Measurements from ENCODE around the gene PACS2. TPM values are rescaled to one million over a fixed set of nuclear protein-coding genes. Genes with fewer than 3 reads are reported as not detected.

Gene PACS2
- total and polyA plus RNA-seq, 2 experiments from 2014 or later, result 41.1 to 54.5 TPM

- H3K27ac ChIP-seq, result no peak overlapping the region
- WGBS (ENCODE audit: low lambda C conversion rate, missing lambda C conversion rate), result 96% methylated on average over 20 of the region's 20 CpGs
- H3K9me2 ChIP-seq (replicated peaks; ENCODE audit: insufficient read depth), result no peaks in the 10 kb centered on the region
- no peaks in the 10 kb centered on the region for H3K9me3 ChIP-seq (ENCODE audit: low read depth)
- no peaks in the 10 kb centered on the region for H3K79me2 ChIP-seq
- H3K4me2 ChIP-seq, result no peak overlapping the region
- H3K4me1 ChIP-seq (ENCODE audit: insufficient read depth), result no peaks in the 10 kb centered on the region
- no peaks in the 10 kb centered on the region for H4K20me1 ChIP-seq (ENCODE audit: insufficient read depth, poor library complexity, severe bottlenecking)
- H2AFZ ChIP-seq, result no peak overlapping the region
- no peak for DNase-seq (ENCODE audit: low spot score)
- no peaks in the 10 kb centered on the region for H3K27me3 ChIP-seq
- no peak for TF ChIP-seq CTCF (IDR thresholded peaks at IDR 0.05; ENCODE audit: poor library complexity)
- no peak for TF ChIP-seq EZH2 (IDR thresholded peaks at IDR 0.05; ENCODE audit: borderline replicate concordance)
- no peak for TF ChIP-seq EZH2phosphoT487 (IDR thresholded peaks at IDR 0.05; ENCODE audit: low read depth, severe bottlenecking, unreplicated experiment)
- H3K36me3 ChIP-seq (replicated peaks; ENCODE audit: insufficient read depth, low read depth), result no peaks in the 10 kb centered on the region
- H3K4me3 ChIP-seq, result no peak overlapping the region
Measured at GRCh38 chr14:105368032-105368417, 53.5 kb downstream of the PACS2 start.

GRCh38 chr14:105368426-105368825, 53.9 kb downstream of the PACS2 start:
- no peak overlapping the region for H3K27ac ChIP-seq
- H3K9me2 ChIP-seq (replicated peaks; ENCODE audit: insufficient read depth), result no peaks in the 10 kb centered on the region
- H3K4me1 ChIP-seq (ENCODE audit: insufficient read depth), result no peaks in the 10 kb centered on the region
- no peaks in the 10 kb centered on the region for H3K9me3 ChIP-seq (ENCODE audit: low read depth)
- TF ChIP-seq CTCF (IDR thresholded peaks at IDR 0.05; ENCODE audit: poor library complexity) (no peak), EZH2phosphoT487 (IDR thresholded peaks at IDR 0.05; ENCODE audit: low read depth, severe bottlenecking, unreplicated experiment) (no peak), EZH2 (IDR thresholded peaks at IDR 0.05; ENCODE audit: borderline replicate concordance) (no peak)
- H3K4me3 ChIP-seq, result no peak overlapping the region
- H3K79me2 ChIP-seq, result no peaks in the 10 kb centered on the region
- no peak for DNase-seq (ENCODE audit: low spot score)
- no peaks in the 10 kb centered on the region for H4K20me1 ChIP-seq (ENCODE audit: insufficient read depth, poor library complexity, severe bottlenecking)
- H3K27me3 ChIP-seq, result no peaks in the 10 kb centered on the region
- no peak overlapping the region for H2AFZ ChIP-seq
- no peak overlapping the region for H3K4me2 ChIP-seq
- no peaks in the 10 kb centered on the region for H3K36me3 ChIP-seq (replicated peaks; ENCODE audit: insufficient read depth, low read depth)
- WGBS (ENCODE audit: low lambda C conversion rate, missing lambda C conversion rate), result 95% methylated on average over 20 of the region's 20 CpGs

- TF ChIP-seq CTCF (IDR thresholded peaks at IDR 0.05; ENCODE audit: poor library complexity), result no peak
- no peak for TF ChIP-seq EZH2phosphoT487 (IDR thresholded peaks at IDR 0.05; ENCODE audit: low read depth, severe bottlenecking, unreplicated experiment)
- no peak for TF ChIP-seq EZH2 (IDR thresholded peaks at IDR 0.05; ENCODE audit: borderline replicate concordance)
- H3K27ac ChIP-seq, result no peak overlapping the region
- no peak overlapping the region for H3K4me2 ChIP-seq
- no peaks in the 10 kb centered on the region for H4K20me1 ChIP-seq (ENCODE audit: insufficient read depth, poor library complexity, severe bottlenecking)
- H2AFZ ChIP-seq, result no peak overlapping the region
- H3K27me3 ChIP-seq, result no peaks in the 10 kb centered on the region
- H3K36me3 ChIP-seq (replicated peaks; ENCODE audit: insufficient read depth, low read depth), result no peaks in the 10 kb centered on the region
- no peaks in the 10 kb centered on the region for H3K9me3 ChIP-seq (ENCODE audit: low read depth)
- H3K4me3 ChIP-seq, result no peak overlapping the region
- no peaks in the 10 kb centered on the region for H3K79me2 ChIP-seq
- WGBS (ENCODE audit: low lambda C conversion rate, missing lambda C conversion rate), result 97% methylated on average over 27 of the region's 29 CpGs
- H3K9me2 ChIP-seq (replicated peaks; ENCODE audit: insufficient read depth), result no peaks in the 10 kb centered on the region
- no peak for DNase-seq (ENCODE audit: low spot score)
- H3K4me1 ChIP-seq (ENCODE audit: insufficient read depth), result no peaks in the 10 kb centered on the region
Measured at GRCh38 chr14:105368910-105369652, 54.5 kb downstream of the PACS2 start.
